Mesendoderm (in vitro differentiated cells): ENCODE data around the gene SLC25A20.

Source experiments
- DNase-seq: peaks from one replicate; pipeline ENCODE4 v3.0.0; 2013
- H2AK5ac ChIP-seq: 2 replicates; pipeline ENCODE4 v1.6.1; 2013; ENCODE audit warnings: low read length, inconsistent platforms
- H2BK120ac ChIP-seq: 2 replicates; pipeline ENCODE4 v1.6.1; 2013; ENCODE audit warnings: low read depth, mild to moderate bottlenecking, low read length, moderate library complexity, mixed read lengths
- H2BK15ac ChIP-seq: replicated peaks from 2 replicates; pipeline ENCODE4 v1.6.1; 2013; ENCODE audit warnings: low read depth, mild to moderate bottlenecking, moderate library complexity
- H2BK5ac ChIP-seq: 2 replicates; pipeline ENCODE4 v1.6.1; 2013; ENCODE audit warnings: low read length, inconsistent platforms
- H3K18ac ChIP-seq: 2 replicates; pipeline ENCODE4 v1.6.1; 2013; ENCODE audit warnings: mild to moderate bottlenecking, low read length, mixed read lengths
- H3K23ac ChIP-seq: one replicate; pipeline ENCODE4 v1.6.1; 2013; ENCODE audit warnings: low read length
- H3K27ac ChIP-seq: 2 replicates; pipeline ENCODE4 v1.5.1; 2013; ENCODE audit warnings: low read depth, mild to moderate bottlenecking, inconsistent platforms, low read length, moderate library complexity
- H3K27me3 ChIP-seq: 2 replicates; pipeline ENCODE4 v1.6.1; 2013; ENCODE audit warnings: low read length, control low read depth, mild to moderate bottlenecking, inconsistent platforms; ENCODE audit not compliant: insufficient read depth, poor library complexity
- H3K36me3 ChIP-seq: 2 replicates; pipeline ENCODE4 v1.6.1; 2013; ENCODE audit warnings: low read length, inconsistent platforms; ENCODE audit not compliant: control insufficient read depth, insufficient read depth
- H3K4ac ChIP-seq: one replicate; pipeline ENCODE4 v1.6.1; 2013; ENCODE audit warnings: low read depth, mild to moderate bottlenecking, low read length, moderate library complexity
- H3K4me1 ChIP-seq: 2 replicates; pipeline ENCODE4 v1.6.1; 2013; ENCODE audit warnings: low read depth, low read length, inconsistent platforms; ENCODE audit not compliant: control insufficient read depth
- H3K4me2 ChIP-seq: 2 replicates; pipeline ENCODE4 v1.6.1; 2013; ENCODE audit warnings: low read length
- H3K4me3 ChIP-seq: 2 replicates; pipeline ENCODE4 v1.5.1; 2013; ENCODE audit warnings: mild to moderate bottlenecking, low read length
- H3K56ac ChIP-seq: one replicate; pipeline ENCODE4 v1.6.1; 2013; ENCODE audit warnings: low read length
- H3K79me1 ChIP-seq: 2 replicates; pipeline ENCODE4 v1.6.1; 2013; ENCODE audit warnings: low read length, inconsistent platforms
- H3K79me2 ChIP-seq: 2 replicates; pipeline ENCODE4 v1.6.1; 2013; ENCODE audit warnings: mild to moderate bottlenecking, low read length; ENCODE audit not compliant: control insufficient read depth, insufficient read depth
- H3K9ac ChIP-seq: 2 replicates; pipeline ENCODE4 v1.6.1; 2013; ENCODE audit warnings: low read length, inconsistent platforms
- H4K5ac ChIP-seq: one replicate; pipeline ENCODE4 v1.6.1; 2013; ENCODE audit warnings: low read length
- H4K8ac ChIP-seq: one replicate; pipeline ENCODE4 v1.6.1; 2013; ENCODE audit warnings: low read depth, mild to moderate bottlenecking, control low read depth, low read length, moderate library complexity
- WGBS: extraction: QIAGEN DNeasy Blood & Tissue Kit; methylation state at CpG from one replicate; pipeline ENCODE4 v1.1.7; 2013; ENCODE audit warnings: low lambda C conversion rate, missing lambda C conversion rate; ENCODE audit not compliant: insufficient coverage; ENCODE audit errors: extremely low coverage; 5-methylcytosine and 5-hydroxymethylcytosine counted together

The SLC25A20 gene

DNA sequence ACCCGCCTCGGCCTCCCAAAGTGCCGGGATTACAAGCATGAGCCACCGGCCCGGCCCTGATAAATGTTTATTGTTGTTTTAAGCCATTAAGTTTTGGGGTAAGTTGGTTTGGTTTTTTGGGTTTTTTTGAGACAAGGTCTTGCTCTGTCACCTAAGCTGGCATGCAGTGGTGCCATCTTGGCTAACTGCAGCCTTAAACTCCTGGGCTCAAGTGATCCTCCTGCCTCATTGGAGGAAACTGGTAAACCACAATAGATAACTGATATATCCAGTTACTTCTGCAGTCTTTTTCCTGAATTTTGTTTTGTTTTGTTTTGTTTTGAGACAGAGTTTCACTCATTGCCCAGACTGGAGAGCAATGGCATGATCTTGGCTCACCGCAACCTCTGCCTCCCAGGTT, 4.2 kb downstream of the SLC25A20 start:
- no CpG with 5 or more reads among the region's 6 CpGs for WGBS

DNA sequence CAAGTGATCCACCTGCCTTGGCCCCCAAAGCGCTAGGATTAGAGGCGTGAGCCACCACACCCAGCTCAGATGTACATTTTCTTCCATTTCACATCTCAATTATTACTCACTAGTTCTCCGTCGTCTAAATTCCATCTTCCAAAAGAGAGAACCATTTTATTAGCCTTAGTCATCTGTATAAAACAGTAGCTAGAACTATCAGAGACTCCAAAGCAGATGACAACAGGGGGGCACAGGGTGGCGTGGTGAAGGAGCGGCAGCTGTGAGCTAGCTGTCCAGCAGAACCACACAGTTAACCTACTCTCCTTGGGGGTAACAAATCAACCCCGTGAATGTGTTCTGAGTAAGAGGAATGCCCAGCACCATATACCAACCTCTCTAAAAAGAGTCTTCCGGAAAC, 7.1 kb downstream of the SLC25A20 start:
- 100% methylated on average over 2 of the region's 8 CpGs for WGBS

More for the DNA sequence above, 4.2 kb downstream of the SLC25A20 start:
- no peak overlapping the region for H3K18ac ChIP-seq
- no peaks in the 10 kb centered on the region for H3K79me2 ChIP-seq
- no peak for DNase-seq
- H3K4ac ChIP-seq, result no peak overlapping the region
- no peak overlapping the region for H2AK5ac ChIP-seq
- peaks cover 6% of the 10 kb centered on the region for H3K4me1 ChIP-seq
- no peak overlapping the region for H2BK15ac ChIP-seq
- H3K23ac ChIP-seq, result no peak overlapping the region
- no peaks in the 10 kb centered on the region for H3K36me3 ChIP-seq
- no peak overlapping the region for H2BK5ac ChIP-seq
- no peak overlapping the region for H3K4me2 ChIP-seq
- H3K4me3 ChIP-seq, result no peak overlapping the region
- H3K79me1 ChIP-seq, result no peaks in the 10 kb centered on the region
- no peak overlapping the region for H4K5ac ChIP-seq
- H4K8ac ChIP-seq, result no peak overlapping the region
- no peak overlapping the region for H3K27ac ChIP-seq
- H2BK120ac ChIP-seq, result no peak overlapping the region
- no peak overlapping the region for H3K56ac ChIP-seq
- H3K27me3 ChIP-seq, result no peaks in the 10 kb centered on the region
- H3K9ac ChIP-seq, result no peak overlapping the region

GRCh38 chr3:48885753-48886152, 12.9 kb downstream of the SLC25A20 start:
- no peak for DNase-seq
- Histone ChIP-seq H4K8ac (no peak overlapping the region), H3K27me3 (no peaks in the 10 kb centered on the region), H3K4me3 (no peak overlapping the region), H2BK15ac (no peak overlapping the region), H3K56ac (no peak overlapping the region), H2BK120ac (no peak overlapping the region), H3K4me1 (no peaks in the 10 kb centered on the region), H3K4ac (no peak overlapping the region), H3K79me1 (no peaks in the 10 kb centered on the region), H3K4me2 (no peak overlapping the region), H2BK5ac (no peak overlapping the region), H3K79me2 (no peaks in the 10 kb centered on the region), H2AK5ac (no peak overlapping the region), H3K23ac (no peak overlapping the region), H3K36me3 (no peaks in the 10 kb centered on the region), H3K9ac (no peak overlapping the region), H3K18ac (no peak overlapping the region), H3K27ac (no peak overlapping the region), H4K5ac (no peak overlapping the region)

More for the DNA sequence above, 7.1 kb downstream of the SLC25A20 start:
- Histone ChIP-seq H3K18ac (no peak overlapping the region), H2BK5ac (no peak overlapping the region), H3K36me3 (no peaks in the 10 kb centered on the region), H3K4ac (no peak overlapping the region), H3K4me1 (no peaks in the 10 kb centered on the region), H3K79me1 (no peaks in the 10 kb centered on the region), H3K4me3 (no peak overlapping the region), H2BK120ac (no peak overlapping the region), H2BK15ac (no peak overlapping the region), H3K56ac (no peak overlapping the region), H4K5ac (no peak overlapping the region), H3K27me3 (no peaks in the 10 kb centered on the region), H2AK5ac (no peak overlapping the region), H4K8ac (no peak overlapping the region), H3K4me2 (no peak overlapping the region), H3K23ac (no peak overlapping the region), H3K27ac (no peak overlapping the region), H3K9ac (no peak overlapping the region), H3K79me2 (no peaks in the 10 kb centered on the region)
- no peak for DNase-seq

DNA sequence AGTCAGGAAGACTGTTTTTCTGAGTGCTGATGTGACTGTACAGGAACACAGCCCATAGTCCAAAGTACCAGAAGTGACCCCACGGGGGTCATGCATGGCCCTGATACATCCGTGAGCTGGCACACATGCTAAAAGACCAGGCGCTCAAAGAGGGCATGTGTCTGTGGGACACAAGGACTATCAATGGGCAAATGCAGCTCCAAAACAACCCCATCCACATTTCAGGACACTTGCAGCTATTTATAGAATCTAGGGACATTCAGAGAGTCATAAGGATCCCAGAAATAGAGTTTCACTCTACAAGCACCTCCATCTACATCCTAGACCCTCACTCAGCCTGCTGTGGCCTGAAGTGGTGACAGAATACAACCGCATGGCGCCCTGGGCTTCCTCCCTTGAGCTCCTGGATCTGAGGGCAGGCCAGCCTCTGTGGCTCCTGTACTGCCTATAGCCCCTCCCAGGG, 17.0 kb downstream of the SLC25A20 start:
- no peaks in the 10 kb centered on the region for H3K36me3 ChIP-seq
- H3K27ac ChIP-seq, result no peak overlapping the region
- no peak overlapping the region for H3K23ac ChIP-seq
- no peak overlapping the region for H2BK15ac ChIP-seq
- no CpG with 5 or more reads among the region's 5 CpGs for WGBS
- no peak overlapping the region for H3K9ac ChIP-seq
- H3K18ac ChIP-seq, result no peak overlapping the region
- no peak overlapping the region for H4K5ac ChIP-seq
- no peak overlapping the region for H3K4me3 ChIP-seq
- DNase-seq, result no peak
- no peaks in the 10 kb centered on the region for H3K79me2 ChIP-seq
- H3K4me2 ChIP-seq, result no peak overlapping the region
- H3K56ac ChIP-seq, result no peak overlapping the region
- H3K4ac ChIP-seq, result no peak overlapping the region
- H3K27me3 ChIP-seq, result no peaks in the 10 kb centered on the region
- no peaks in the 10 kb centered on the region for H3K4me1 ChIP-seq
- no peak overlapping the region for H2BK5ac ChIP-seq
- H3K79me1 ChIP-seq, result no peaks in the 10 kb centered on the region
- H2AK5ac ChIP-seq, result no peak overlapping the region
- H2BK120ac ChIP-seq, result no peak overlapping the region
- H4K8ac ChIP-seq, result no peak overlapping the region

DNA sequence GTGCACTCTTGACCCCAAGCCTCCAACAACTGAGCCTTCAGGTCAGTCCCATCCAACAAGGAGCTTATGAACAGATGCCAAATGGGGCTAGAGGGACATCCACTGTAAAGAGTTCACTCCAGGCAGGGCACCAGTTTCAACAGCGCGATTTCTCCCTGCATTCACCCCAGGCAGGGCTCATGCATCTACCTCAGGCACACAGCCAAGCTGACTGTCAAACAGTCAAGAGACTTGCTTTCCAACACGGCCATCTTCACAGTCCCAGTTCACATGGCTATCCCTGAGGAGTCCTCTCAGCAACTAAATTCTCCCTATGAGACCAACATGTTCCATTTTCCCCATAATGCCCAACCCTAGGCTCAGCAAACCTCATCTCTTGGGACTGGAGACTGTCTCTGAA, 17.7 kb downstream of the SLC25A20 start:
- Histone ChIP-seq H3K27ac (no peak overlapping the region), H2BK120ac (no peak overlapping the region), H3K23ac (no peak overlapping the region)

GRCh38 chr3:48879994-48880377, 18.7 kb downstream of the SLC25A20 start:
- no CpG with 5 or more reads among the region's 6 CpGs for WGBS
- no peak overlapping the region for H3K9ac ChIP-seq
- no peak overlapping the region for H3K4me3 ChIP-seq
- H2BK15ac ChIP-seq, result no peak overlapping the region
- no peaks in the 10 kb centered on the region for H3K79me1 ChIP-seq
- no peak overlapping the region for H3K23ac ChIP-seq
- no peak overlapping the region for H3K18ac ChIP-seq
- no peaks in the 10 kb centered on the region for H3K4me1 ChIP-seq
- no peak overlapping the region for H4K8ac ChIP-seq
- H3K56ac ChIP-seq, result no peak overlapping the region
- no peak overlapping the region for H4K5ac ChIP-seq
- H3K27ac ChIP-seq, result no peak overlapping the region
- no peak overlapping the region for H2BK5ac ChIP-seq
- no peaks in the 10 kb centered on the region for H3K36me3 ChIP-seq
- H2AK5ac ChIP-seq, result no peak overlapping the region
- H3K79me2 ChIP-seq, result no peaks in the 10 kb centered on the region
- no peaks in the 10 kb centered on the region for H3K27me3 ChIP-seq
- no peak for DNase-seq
- no peak overlapping the region for H3K4ac ChIP-seq
- no peak overlapping the region for H2BK120ac ChIP-seq
- H3K4me2 ChIP-seq, result no peak overlapping the region

More for the DNA sequence above, 17.7 kb downstream of the SLC25A20 start:
- Histone ChIP-seq H3K4me2 (no peak overlapping the region), H3K56ac (no peak overlapping the region), H3K36me3 (no peaks in the 10 kb centered on the region), H3K79me1 (no peaks in the 10 kb centered on the region), H2BK5ac (no peak overlapping the region), H4K5ac (no peak overlapping the region), H3K27me3 (no peaks in the 10 kb centered on the region), H3K4me1 (no peaks in the 10 kb centered on the region), H2AK5ac (no peak overlapping the region), H2BK15ac (no peak overlapping the region), H3K4me3 (no peak overlapping the region), H3K9ac (no peak overlapping the region), H3K18ac (no peak overlapping the region), H4K8ac (no peak overlapping the region), H3K79me2 (no peaks in the 10 kb centered on the region), H3K4ac (no peak overlapping the region)
- no CpG with 5 or more reads among the region's 3 CpGs for WGBS
- DNase-seq, result no peak
